RWPE1 (cell line): Measurements from ENCODE around the gene DHTKD1.
"Not testable (repeated sequence)": the region's sequence is repeated elsewhere in the genome, so short reads cannot be mapped to it uniquely, and the experiment has no call there.

ENCODE experiments used
- CTCF ChIA-PET: fragments of 350-600 bp; sonication (Branson Sonifier 250); formaldehyde crosslinking; extraction: SDS; loops from one replicate; lab custom pipeline; 2021; lab: Yijun Ruan, JAX
- POLR2A ChIA-PET: fragments of 400-600 bp; formaldehyde crosslinking; extraction: SDS; loops from one replicate; lab custom pipeline; 2020; ENCODE audit warnings: antibody characterized with exemption; ENCODE audit not compliant: low non-redundant PET; lab: Yijun Ruan, JAX
- DNase-seq: peaks from one replicate; pipeline ENCODE4 v3.0.0; 2012; ENCODE audit warnings: low spot score
- H3K27ac ChIP-seq: fragments of 450-650 bp; 2 replicates; pipeline ENCODE4 v1.5.1; 2017
- TF ChIP-seq, protein P1 (sequence below): fragments of 450-650 bp; conservative IDR thresholded peaks from 2 replicates; pipeline ENCODE4 v1.5.1; 2017; ENCODE audit warnings: low read depth, mild to moderate bottlenecking

The DHTKD1 gene

DNA sequence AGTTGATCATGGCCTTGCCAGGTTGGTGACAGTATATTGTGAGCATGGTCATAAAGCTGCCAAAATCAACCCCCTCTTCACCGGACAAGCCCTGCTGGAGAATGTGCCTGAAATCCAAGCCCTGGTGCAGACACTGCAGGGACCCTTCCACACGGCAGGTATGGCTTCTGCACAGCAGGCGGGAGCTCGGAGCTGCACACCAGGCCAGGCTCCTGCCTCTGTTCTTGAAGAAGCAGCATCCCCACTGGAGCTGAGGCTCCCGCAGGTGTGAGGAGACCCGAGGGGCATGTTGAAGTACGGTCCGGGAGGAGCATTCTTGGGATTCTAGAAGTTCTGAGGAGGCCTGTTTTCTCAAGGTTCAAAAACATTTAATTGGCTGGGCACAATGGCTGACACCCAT lies 12.7 kb downstream of the DHTKD1 start:
- TF ChIP-seq, protein P1, sequence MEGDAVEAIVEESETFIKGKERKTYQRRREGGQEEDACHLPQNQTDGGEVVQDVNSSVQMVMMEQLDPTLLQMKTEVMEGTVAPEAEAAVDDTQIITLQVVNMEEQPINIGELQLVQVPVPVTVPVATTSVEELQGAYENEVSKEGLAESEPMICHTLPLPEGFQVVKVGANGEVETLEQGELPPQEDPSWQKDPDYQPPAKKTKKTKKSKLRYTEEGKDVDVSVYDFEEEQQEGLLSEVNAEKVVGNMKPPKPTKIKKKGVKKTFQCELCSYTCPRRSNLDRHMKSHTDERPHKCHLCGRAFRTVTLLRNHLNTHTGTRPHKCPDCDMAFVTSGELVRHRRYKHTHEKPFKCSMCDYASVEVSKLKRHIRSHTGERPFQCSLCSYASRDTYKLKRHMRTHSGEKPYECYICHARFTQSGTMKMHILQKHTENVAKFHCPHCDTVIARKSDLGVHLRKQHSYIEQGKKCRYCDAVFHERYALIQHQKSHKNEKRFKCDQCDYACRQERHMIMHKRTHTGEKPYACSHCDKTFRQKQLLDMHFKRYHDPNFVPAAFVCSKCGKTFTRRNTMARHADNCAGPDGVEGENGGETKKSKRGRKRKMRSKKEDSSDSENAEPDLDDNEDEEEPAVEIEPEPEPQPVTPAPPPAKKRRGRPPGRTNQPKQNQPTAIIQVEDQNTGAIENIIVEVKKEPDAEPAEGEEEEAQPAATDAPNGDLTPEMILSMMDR: no peak
- ChIA-PET CTCF (no interaction called here), POLR2A (no interaction called here)
- H3K27ac ChIP-seq: peak overlapping the region; percentile 19; the same call in 1 of the 2 replicates
- DNase-seq: no peak

DNA sequence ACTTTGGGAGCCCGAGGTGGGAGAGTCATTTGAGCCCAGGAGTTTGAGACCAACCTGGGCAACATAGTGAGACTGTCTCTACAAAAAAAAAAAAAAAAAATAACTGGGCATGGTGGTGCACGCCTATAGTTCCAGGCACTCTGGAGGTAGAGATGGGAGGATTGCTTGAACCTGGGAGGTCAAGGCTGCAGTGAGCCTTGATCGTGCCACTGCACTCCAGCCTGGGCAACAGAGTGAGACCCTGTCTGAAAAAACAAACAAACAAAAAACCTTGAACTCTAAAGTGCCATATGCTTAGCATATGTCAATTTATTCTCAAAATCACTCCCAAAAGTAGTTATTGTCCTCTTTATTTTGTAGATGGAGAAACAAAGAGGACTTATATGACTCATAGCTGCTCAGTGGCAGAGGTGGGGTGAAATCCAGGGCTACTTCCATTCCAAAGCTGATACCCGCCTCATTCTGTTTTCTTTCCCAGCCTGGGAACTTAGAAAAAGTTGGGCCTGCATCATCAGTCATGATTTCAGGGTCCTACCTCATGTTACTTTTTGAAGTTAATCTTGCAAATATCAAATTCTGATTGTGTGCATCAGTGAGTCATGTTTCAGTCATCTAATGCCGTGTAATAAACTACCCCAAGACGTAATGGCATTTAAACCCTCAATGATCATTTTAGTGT lies 13.3 kb downstream of the DHTKD1 start:
- ChIA-PET POLR2A (no interaction called here), CTCF (no interaction called here)
- TF ChIP-seq, protein P1: no peak
- peak; percentile 28 for DNase-seq
- peak overlapping the region; percentile 19; the same call in 1 of the 2 replicates for H3K27ac ChIP-seq

DNA sequence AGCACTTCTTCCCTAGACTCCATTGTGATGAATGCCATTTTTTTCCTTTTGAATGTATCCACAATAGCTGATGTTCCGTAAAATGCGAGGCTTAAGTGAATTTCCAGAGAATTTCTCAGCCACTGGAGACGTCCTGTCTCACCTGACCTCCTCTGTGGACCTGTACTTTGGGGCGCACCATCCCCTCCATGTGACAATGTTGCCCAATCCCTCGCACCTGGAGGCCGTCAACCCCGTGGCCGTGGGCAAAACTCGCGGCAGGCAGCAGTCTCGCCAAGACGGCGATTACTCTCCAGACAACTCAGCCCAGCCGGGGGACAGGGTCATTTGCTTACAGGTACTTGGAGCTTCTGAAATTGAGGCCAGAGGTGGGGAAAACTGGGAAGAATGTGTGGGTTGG lies 20.2 kb downstream of the DHTKD1 start:
- TF ChIP-seq, protein P1: no peak
- no peak overlapping the region for H3K27ac ChIP-seq
- CTCF ChIA-PET: interaction anchor here (0.6 kb wide), 1 partner anchor 126 kb away, joined by 4 read pairs; no protein-coding TSS in a partner anchor
- DNase-seq: no peak
- POLR2A ChIA-PET: no interaction called here

DNA sequence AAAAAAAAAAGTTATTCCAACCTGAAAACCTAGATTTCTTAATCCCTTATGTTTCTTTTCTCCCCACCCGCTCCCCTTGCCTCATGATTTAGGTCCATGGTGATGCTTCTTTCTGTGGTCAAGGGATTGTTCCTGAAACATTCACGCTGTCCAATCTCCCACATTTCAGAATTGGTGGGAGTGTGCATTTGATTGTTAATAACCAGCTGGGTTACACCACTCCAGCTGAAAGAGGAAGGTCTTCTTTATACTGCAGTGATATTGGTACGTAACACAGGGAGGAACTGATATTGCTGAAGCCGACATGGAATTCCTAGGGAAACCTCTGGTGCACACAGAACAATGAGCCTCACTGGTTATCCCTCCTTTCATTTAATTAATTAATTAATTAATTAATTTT lies 22.7 kb downstream of the DHTKD1 start:
- POLR2A ChIA-PET: no interaction called here
- H3K27ac ChIP-seq: no peak overlapping the region
- DNase-seq: no peak
- CTCF ChIA-PET: interaction anchor here (0.6 kb wide), 1 partner anchor 298 kb away, joined by 3 read pairs; no protein-coding TSS in a partner anchor
- TF ChIP-seq, protein P1: no peak

DNA sequence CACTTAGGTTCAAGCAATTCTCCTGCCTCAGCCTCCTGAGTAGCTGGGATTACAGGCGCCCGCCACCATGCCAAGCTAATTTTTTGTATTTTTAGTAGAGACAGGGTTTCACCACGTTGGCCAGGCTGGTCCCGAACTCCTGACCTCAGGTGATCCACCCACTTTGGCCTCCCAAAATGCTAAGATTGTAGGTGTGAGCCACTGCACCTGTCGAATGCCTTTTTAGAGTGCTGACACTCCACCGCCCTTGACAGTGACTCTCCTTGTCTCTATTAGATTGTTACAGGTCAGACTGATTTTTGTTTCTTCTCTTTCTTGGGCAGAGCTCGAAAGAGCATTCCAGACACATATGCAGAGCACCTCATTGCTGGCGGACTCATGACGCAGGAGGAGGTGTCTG lies 28.6 kb downstream of the DHTKD1 start:
- DNase-seq, H3K27ac ChIP-seq, CTCF ChIA-PET: not testable (repeated sequence)
- POLR2A ChIA-PET: interaction anchor here (0.6 kb wide), 1 partner anchor 444 kb away, joined by 4 read pairs; no protein-coding TSS in a partner anchor

DNA sequence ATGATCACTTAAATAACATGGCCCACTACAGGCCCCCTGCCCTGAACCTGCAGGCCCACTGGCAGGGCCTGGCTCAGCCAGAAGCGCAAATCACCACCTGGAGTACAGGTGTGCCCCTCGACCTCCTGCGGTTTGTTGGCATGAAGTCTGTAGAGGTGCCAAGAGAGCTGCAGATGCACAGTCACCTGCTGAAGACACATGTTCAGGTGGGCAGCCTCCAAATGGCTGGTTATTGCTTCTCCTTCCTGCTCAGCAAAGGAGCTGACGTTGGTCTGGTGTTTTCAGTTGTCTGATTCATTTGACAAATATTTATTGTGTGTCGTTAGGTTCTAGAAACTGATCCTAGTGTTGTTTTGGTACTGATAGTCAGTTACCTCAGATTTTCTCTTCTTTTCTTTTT lies 29.0 kb downstream of the DHTKD1 start:
- ChIA-PET POLR2A (interaction anchor here (0.6 kb wide), 1 partner anchor 444 kb away, joined by 4 read pairs; no protein-coding TSS in a partner anchor), CTCF (no interaction called here)
- no peak overlapping the region for H3K27ac ChIP-seq
- TF ChIP-seq, protein P1: no peak
- no peak for DNase-seq

DNA sequence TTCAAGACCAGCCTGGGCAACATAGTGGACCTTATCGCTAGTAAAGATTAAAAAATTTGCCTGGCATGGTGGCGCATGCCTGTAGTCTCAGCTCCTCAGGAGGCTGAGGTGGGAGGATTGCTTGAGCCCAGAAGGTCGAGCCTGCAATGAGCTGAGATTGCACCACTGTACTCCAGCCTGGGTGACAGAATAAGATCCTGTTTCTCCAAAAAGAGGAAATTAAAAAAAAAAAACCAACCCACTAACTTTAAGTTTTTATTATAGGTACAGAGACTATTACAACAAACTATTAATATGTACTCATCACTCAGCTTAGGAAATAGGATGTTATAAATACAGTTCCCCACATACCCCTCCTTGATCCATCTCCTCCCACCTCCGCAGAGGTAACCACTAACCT lies 30.2 kb downstream of the DHTKD1 start:
- DNase-seq: no peak
- no peak overlapping the region for H3K27ac ChIP-seq
- ChIA-PET POLR2A (no interaction called here), CTCF (no interaction called here)
- TF ChIP-seq, protein P1: no peak
